H1 (cell line): Measurements from ENCODE around the gene TMEM179B. TPM values are rescaled to one million over a fixed set of nuclear protein-coding genes. Genes with fewer than 3 reads are reported as not detected.

Experiments used
- CTCF ChIA-PET: fragments of 300-600 bp; sonication (Branson Sonifier 250); formaldehyde crosslinking; loops from one replicate; lab custom pipeline; 2021; ENCODE audit not compliant: partially characterized antibody; lab: Charles Lee
- POLR2A ChIA-PET: fragments of 300-600 bp; sonication (Branson Sonifier 250); formaldehyde crosslinking; loops from one replicate; lab custom pipeline; 2021; ENCODE audit warnings: inconsistent platforms; ENCODE audit not compliant: partially characterized antibody; lab: Charles Lee
- DNase-seq, 2 experiments: peaks; one replicate each; pipeline versions ENCODE4 v3.0.0 to v3.0.0-alpha.2; 2010 to 2022; ENCODE audit warnings: low spot score in 2 of 2, low read depth in 1 of 2, mixed read lengths in 1 of 2
- FAIRE-seq: peaks from 2 replicates; lab custom pipeline; 2011; peaks lifted over from hg19 to GRCh38; lab: Jason Lieb, UNC
- H2AFZ ChIP-seq: 2 replicates; pipeline ENCODE4 v1.8.1; 2012; ENCODE audit warnings: low read length, inconsistent platforms
- H2AK5ac ChIP-seq: 2 replicates; pipeline ENCODE4 v1.6.1; 2013; ENCODE audit warnings: low read depth, low read length
- H2BK120ac ChIP-seq: replicated peaks from 2 replicates; pipeline ENCODE3; 2013; ENCODE audit warnings: low read depth, low read length, inconsistent platforms
- H2BK12ac ChIP-seq: 2 replicates; pipeline ENCODE4 v1.6.1; 2013; ENCODE audit warnings: low read depth, low read length
- H2BK15ac ChIP-seq: 2 replicates; pipeline ENCODE4 v1.6.1; 2013; ENCODE audit warnings: low read length
- H2BK20ac ChIP-seq: 2 replicates; pipeline ENCODE4 v1.6.1; 2013; ENCODE audit warnings: low read length
- H2BK5ac ChIP-seq: 2 replicates; pipeline ENCODE4 v1.6.1; 2013; ENCODE audit warnings: low read depth, low read length
- H3K14ac ChIP-seq: 2 replicates; pipeline ENCODE4 v1.6.1; 2013; ENCODE audit warnings: inconsistent platforms; ENCODE audit not compliant: insufficient read length
- H3K18ac ChIP-seq: 2 replicates; pipeline ENCODE4 v1.6.1; 2013; ENCODE audit warnings: low read length; ENCODE audit errors: extremely low read depth
- H3K23ac ChIP-seq: 2 replicates; pipeline ENCODE4 v1.6.1; 2013; ENCODE audit warnings: inconsistent platforms; ENCODE audit not compliant: insufficient read length
- H3K23me2 ChIP-seq: 2 replicates; pipeline ENCODE4 v1.6.1; 2013; ENCODE audit warnings: low read depth, low read length
- H3K27ac ChIP-seq: 2 replicates; pipeline ENCODE4 v1.6.1; 2011; ENCODE audit warnings: low read depth, low read length, inconsistent platforms
- H3K27me3 ChIP-seq, 4 experiments: replicated peaks in 1 of 4; 1 replicate in 1 of 4; 2 replicates in 3 of 4; pipeline versions ENCODE4 v1.6.1 to v1.8.1; 2011 to 2013; ENCODE audit warnings: low read length in 3 of 4, mild to moderate bottlenecking in 3 of 4, inconsistent platforms in 2 of 4, mixed read lengths in 2 of 4, moderate library complexity in 1 of 4; ENCODE audit not compliant: control insufficient read depth in 3 of 4, insufficient read depth in 3 of 4; ENCODE audit errors: extremely low read depth in 1 of 4
- H3K36me3 ChIP-seq, 4 experiments: 2 replicates each; pipeline versions ENCODE4 v1.6.1 to v1.8.1; 2011 to 2013; ENCODE audit warnings: mild to moderate bottlenecking in 4 of 4, low read length in 3 of 4, moderate library complexity in 2 of 4, control low read depth in 1 of 4, inconsistent platforms in 1 of 4; ENCODE audit not compliant: insufficient read depth in 4 of 4, control insufficient read depth in 2 of 4
- H3K4ac ChIP-seq: replicated peaks from 2 replicates; pipeline ENCODE3; 2013; ENCODE audit warnings: low read length, low read depth, mixed read lengths, inconsistent platforms; ENCODE audit not compliant: insufficient read length
- H3K4me1 ChIP-seq, 4 experiments: replicated peaks in 1 of 4; 1 replicate in 1 of 4; 2 replicates in 3 of 4; pipeline versions ENCODE4 v1.6.1 to v1.8.1; 2011 to 2013; ENCODE audit warnings: low read length in 3 of 4, inconsistent platforms in 2 of 4, mixed read lengths in 1 of 4; ENCODE audit not compliant: insufficient read depth in 4 of 4, control insufficient read depth in 3 of 4
- H3K4me2 ChIP-seq, 2 experiments: 2 replicates each; pipeline versions ENCODE4 v1.6.1 to v1.8.1; 2011 to 2013; ENCODE audit warnings: low read depth in 2 of 2, low read length in 2 of 2, control low read depth in 1 of 2, inconsistent platforms in 1 of 2, mild to moderate bottlenecking in 1 of 2; ENCODE audit not compliant: insufficient read depth in 1 of 2
- H3K4me3 ChIP-seq, 4 experiments: fragments of 200-600, 300-600 bp in 1 of 4; sonication (generic), shearing (Covaris generic), sonication (Bioruptor Twin) in 1 of 4; 2 replicates each; pipeline versions ENCODE4 v1.5.1 to v1.8.1; 2011 to 2016; ENCODE audit warnings: low read length in 4 of 4, low read depth in 3 of 4, control low read depth in 2 of 4, inconsistent platforms in 2 of 4, mild to moderate bottlenecking in 2 of 4, mixed read lengths in 1 of 4, moderate library complexity in 1 of 4; ENCODE audit not compliant: insufficient read depth in 2 of 4; ENCODE audit errors: extremely low read depth in 1 of 4
- H3K56ac ChIP-seq: replicated peaks from 2 replicates; pipeline ENCODE3; 2013; ENCODE audit warnings: low read depth, mild to moderate bottlenecking, mixed read lengths, low read length, inconsistent platforms; ENCODE audit not compliant: insufficient read length
- H3K79me1 ChIP-seq: 2 replicates; pipeline ENCODE4 v1.6.1; 2013; ENCODE audit warnings: low read depth, low read length, control low read depth
- H3K79me2 ChIP-seq, 2 experiments: 2 replicates each; pipeline versions ENCODE4 v1.6.1 to v1.8.1; 2012 to 2013; ENCODE audit warnings: low read length in 2 of 2, mild to moderate bottlenecking in 2 of 2, inconsistent platforms in 1 of 2; ENCODE audit not compliant: insufficient read depth in 2 of 2, control insufficient read depth in 1 of 2
- H3K9ac ChIP-seq, 4 experiments: replicated peaks in 1 of 4; 1 replicate in 1 of 4; 2 replicates in 3 of 4; pipeline versions ENCODE4 v1.6.1 to v1.8.1; 2011 to 2013; ENCODE audit warnings: low read depth in 3 of 4, low read length in 3 of 4, control low read depth in 2 of 4, mild to moderate bottlenecking in 2 of 4, moderate library complexity in 2 of 4, inconsistent platforms in 1 of 4; ENCODE audit errors: extremely low read depth in 1 of 4
- H3K9me3 ChIP-seq, 2 experiments: 2 replicates each; pipeline versions ENCODE4 v1.6.1 to v1.8.1; 2012 to 2013; ENCODE audit warnings: mild to moderate bottlenecking in 2 of 2, moderate library complexity in 2 of 2, control low read depth in 1 of 2, inconsistent platforms in 1 of 2, low read depth in 1 of 2, low read length in 1 of 2, mixed read lengths in 1 of 2; ENCODE audit not compliant: insufficient read depth in 2 of 2
- H4K20me1 ChIP-seq, 2 experiments: replicated peaks in 1 of 2; 2 replicates each; pipeline versions ENCODE3 to v1.8.1; 2011 to 2013; ENCODE audit warnings: inconsistent platforms in 2 of 2, low read length in 2 of 2, mild to moderate bottlenecking in 1 of 2; ENCODE audit not compliant: insufficient read depth in 2 of 2, control insufficient read depth in 1 of 2
- H4K5ac ChIP-seq: 2 replicates; pipeline ENCODE4 v1.6.1; 2013; ENCODE audit warnings: low read length, low read depth, mixed read lengths, inconsistent platforms; ENCODE audit not compliant: insufficient read length
- H4K8ac ChIP-seq: 2 replicates; pipeline ENCODE4 v1.8.0; 2013; ENCODE audit warnings: mild to moderate bottlenecking, moderate library complexity, low read length, inconsistent platforms; ENCODE audit not compliant: insufficient read depth; ENCODE audit errors: extremely low read depth
- H4K91ac ChIP-seq: replicated peaks from 2 replicates; pipeline ENCODE3; 2013; ENCODE audit warnings: low read length, mixed read lengths, inconsistent platforms; ENCODE audit not compliant: insufficient read length
- ASH2L ChIP-seq: fragments of 200-600, 300-600 bp; sonication (generic); IDR thresholded peaks from one replicate; pipeline ENCODE4 v1.7.1; 2017; ENCODE audit warnings: low read length
- BRCA1 ChIP-seq: IDR thresholded peaks from 2 replicates; pipeline ENCODE4 v1.6.1; 2012; ENCODE audit warnings: low read depth, low read length, improper control_type of control experiment
- CHD1 ChIP-seq: IDR thresholded peaks from 2 replicates; pipeline ENCODE4 v1.6.1; 2012; ENCODE audit warnings: low read depth, low read length, improper control_type of control experiment
- KDM1A ChIP-seq: fragments of 200-600, 300-600 bp; sonication (generic); IDR thresholded peaks from 2 replicates; pipeline ENCODE4 v1.7.1; 2016; ENCODE audit warnings: mild to moderate bottlenecking, low read length, borderline replicate concordance
- KDM5A ChIP-seq: fragments of 200-600 bp; IDR thresholded peaks from 2 replicates; pipeline ENCODE4 v1.7.1; 2012; ENCODE audit warnings: mild to moderate bottlenecking, low read length, inconsistent platforms, mixed read lengths
- MAFK ChIP-seq: IDR thresholded peaks from 2 replicates; pipeline ENCODE4 v1.6.1; 2012; ENCODE audit warnings: low read depth, mild to moderate bottlenecking, improper control_type of control experiment, low read length
- NRF1 ChIP-seq: IDR thresholded peaks from 2 replicates; pipeline ENCODE4 v1.6.1; 2011; ENCODE audit warnings: mild to moderate bottlenecking, low read depth, low read length, improper control_type of control experiment
- SIX5 ChIP-seq: IDR thresholded peaks from 2 replicates; pipeline ENCODE4 v1.6.1; 2011; ENCODE audit warnings: mild to moderate bottlenecking, low read depth, low read length
- SP2 ChIP-seq: IDR thresholded peaks from 2 replicates; pipeline ENCODE4 v1.6.1; 2012; ENCODE audit warnings: mild to moderate bottlenecking, low read length, inconsistent platforms
- TBP ChIP-seq: IDR thresholded peaks from 2 replicates; pipeline ENCODE4 v1.6.1; 2011; ENCODE audit warnings: low read depth, low read length, improper control_type of control experiment
- WGBS, 2 experiments: shearing (Covaris generic) in 1 of 2; methylation state at CpG; one replicate each; pipeline versions ENCODE4 v1.1.6 to v1.1.7; 2013 to 2015; ENCODE audit warnings: low lambda C conversion rate in 2 of 2, mixed read lengths in 2 of 2, inconsistent platforms in 1 of 2, low coverage in 1 of 2, missing lambda C conversion rate in 1 of 2; ENCODE audit not compliant: insufficient replicate concordance in 2 of 2, insufficient coverage in 1 of 2, insufficient read length in 1 of 2; ENCODE audit errors: extremely low coverage in 1 of 2, missing lambda C conversion rate in 1 of 2; 5-methylcytosine and 5-hydroxymethylcytosine counted together
- polyA plus RNA-seq, 7 experiments: library from polyadenylated mRNA; depleted of rRNA in 3 of 7; stranded (reverse) in 5 of 7; unstranded in 2 of 7; fragments of >200 nt in 5 of 7; fragments of 200-250 nt in 2 of 7; gene quantifications; 1 replicate in 5 of 7; 2 replicates in 1 of 7; 4 replicates in 1 of 7; pipeline versions ENCODE4 v1.2.1 to v1.2.3, GENCODE V29; 2011 to 2013; ENCODE audit warnings: missing spikeins in 2 of 7, mixed read lengths in 2 of 7
- total RNA-seq: library from RNA; stranded (reverse); fragmentation: NEBNext Ultra II Directional; extraction: Animal tissue kit (Norgen Biotek cat#: 25700); gene quantifications from 2 replicates; pipeline ENCODE4 v1.2.1, GENCODE V29; 2021

TMEM179B gene
- total and polyA plus RNA-seq, 2 of the 8 experiments (the other 6 are each of a cell fraction or from before 2014, with no cell fraction given) = 18.6 to 62.2 TPM

DNA sequence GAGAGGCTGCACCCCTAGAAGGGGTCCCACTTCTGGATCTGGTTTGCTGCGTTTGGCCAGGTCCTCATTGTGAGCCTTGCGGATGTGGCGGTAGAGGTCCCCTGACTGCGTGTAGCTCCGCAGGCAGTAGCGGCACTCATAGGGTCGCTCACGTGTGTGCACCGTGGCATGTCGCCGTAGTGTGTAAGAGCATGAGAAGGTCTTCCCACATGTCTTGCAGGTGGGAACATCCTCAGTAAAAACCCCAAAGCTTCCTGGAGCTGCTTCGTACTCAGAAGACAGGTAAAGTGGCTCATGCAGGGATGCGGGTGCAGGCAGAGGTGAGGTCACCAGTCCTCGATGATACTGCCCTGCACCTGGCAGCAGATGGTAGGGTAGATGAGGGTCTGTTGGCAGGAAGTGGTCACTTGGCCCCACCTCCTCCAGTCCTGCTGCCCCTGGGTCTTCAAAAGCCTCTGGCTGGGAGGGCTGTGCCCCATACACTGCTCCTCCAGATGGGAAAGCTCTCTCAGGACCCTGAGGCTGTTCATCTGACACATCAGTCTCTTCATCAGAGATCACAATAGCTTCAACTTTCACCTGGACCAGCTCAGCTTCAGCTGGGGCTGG lies 34.9 kb upstream of the TMEM179B start:
- no peak for DNase-seq
- Histone ChIP-seq H4K8ac (no peak overlapping the region), H2AK5ac (no peak overlapping the region), H3K4ac (no peak overlapping the region), H3K36me3 (peaks cover 14 to 34% (median 19%) of the 10 kb centered on the region in 4 experiments), H3K14ac (no peak overlapping the region), H4K91ac (no peak overlapping the region), H3K4me2 (no peak overlapping the region; a peak in 1 of 4 replicates), H3K4me3 (no peak overlapping the region), H3K23me2 (no peaks in the 10 kb centered on the region; the same call in 1 of the 2 replicates), H3K56ac (no peak overlapping the region), H2BK20ac (no peak overlapping the region), H4K5ac (no peak overlapping the region), H3K4me1 (peaks cover 3 to 7% (median 4%) of the 10 kb centered on the region in 4 experiments), H3K9me3 (no peaks in the 10 kb centered on the region), H3K79me1 (peaks cover 16% of the 10 kb centered on the region), H2BK12ac (no peak overlapping the region), H3K18ac (no peak overlapping the region), H3K27me3 (no peaks in the 10 kb centered on the region), H3K9ac (no peak overlapping the region), H2BK120ac (no peak overlapping the region), H2BK15ac (no peak overlapping the region), H3K79me2 (peaks cover 10 to 57% of the 10 kb centered on the region in 2 experiments), H3K23ac (no peak overlapping the region), H2BK5ac (no peak overlapping the region), H3K27ac (no peak overlapping the region), H2AFZ (no peak overlapping the region), H4K20me1 (peaks cover 14 to 22% of the 10 kb centered on the region in 2 experiments)
- CTCF ChIA-PET = interaction anchor here (0.6 to 5.4 kb wide), 10 partner anchors 10 to 80 kb away, joined by 3 to 48 read pairs (median 4); partner anchors contain the start of genes TAF6L, TEX54, TMEM179B and TTC9C
- WGBS, 2 experiments = 93% methylated on average over 14 of the region's 14 CpGs; no CpG with 5 or more reads in 1 of the 2 experiments
- TF ChIP-seq SP2 = no peak
- TF ChIP-seq MAFK = no peak
- TF ChIP-seq KDM1A = no peak
- TF ChIP-seq ASH2L = no peak
- TF ChIP-seq KDM5A = no peak
- no peak for TF ChIP-seq SIX5
- TF ChIP-seq BRCA1 = no peak
- TF ChIP-seq CHD1 = no peak
- TF ChIP-seq NRF1 = no peak
- no peak for TF ChIP-seq TBP
- no peak for FAIRE-seq
- POLR2A ChIA-PET = interaction anchor here (0.9 to 16.9 kb wide), 14 partner anchors 7 to 161 kb away, joined by 3 to 192 read pairs (median 10); partner anchors contain the start of genes BSCL2, GNG3, HNRNPUL2 and SLC3A2
